ENCODE data around the gene PPP1R3A.
"Not testable (repeated sequence)": the region's sequence is repeated elsewhere in the genome, so short reads cannot be mapped to it uniquely, and the experiment has no call there.

DNA sequence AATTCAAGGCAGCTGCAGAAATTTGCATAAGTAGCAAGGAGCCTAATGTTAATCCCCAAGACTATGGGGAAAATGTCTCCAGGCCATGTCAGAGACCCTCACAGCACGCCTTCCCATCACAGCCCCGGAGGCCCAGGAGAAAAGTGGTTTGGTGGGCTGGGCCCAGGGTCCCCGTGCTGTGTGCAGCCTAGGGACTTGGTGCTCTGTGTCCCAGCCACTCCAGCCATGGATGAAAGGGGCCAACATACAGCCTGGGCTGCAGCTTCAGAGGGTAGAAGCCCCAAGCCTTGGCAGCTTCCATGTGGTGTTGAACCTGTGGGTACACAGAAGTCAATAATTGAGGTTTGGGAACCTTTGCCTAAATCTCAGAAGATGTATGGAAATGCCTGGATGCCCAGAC is 10.6 kb upstream of the PPP1R3A start:
- TF ChIP-seq, protein P1, sequence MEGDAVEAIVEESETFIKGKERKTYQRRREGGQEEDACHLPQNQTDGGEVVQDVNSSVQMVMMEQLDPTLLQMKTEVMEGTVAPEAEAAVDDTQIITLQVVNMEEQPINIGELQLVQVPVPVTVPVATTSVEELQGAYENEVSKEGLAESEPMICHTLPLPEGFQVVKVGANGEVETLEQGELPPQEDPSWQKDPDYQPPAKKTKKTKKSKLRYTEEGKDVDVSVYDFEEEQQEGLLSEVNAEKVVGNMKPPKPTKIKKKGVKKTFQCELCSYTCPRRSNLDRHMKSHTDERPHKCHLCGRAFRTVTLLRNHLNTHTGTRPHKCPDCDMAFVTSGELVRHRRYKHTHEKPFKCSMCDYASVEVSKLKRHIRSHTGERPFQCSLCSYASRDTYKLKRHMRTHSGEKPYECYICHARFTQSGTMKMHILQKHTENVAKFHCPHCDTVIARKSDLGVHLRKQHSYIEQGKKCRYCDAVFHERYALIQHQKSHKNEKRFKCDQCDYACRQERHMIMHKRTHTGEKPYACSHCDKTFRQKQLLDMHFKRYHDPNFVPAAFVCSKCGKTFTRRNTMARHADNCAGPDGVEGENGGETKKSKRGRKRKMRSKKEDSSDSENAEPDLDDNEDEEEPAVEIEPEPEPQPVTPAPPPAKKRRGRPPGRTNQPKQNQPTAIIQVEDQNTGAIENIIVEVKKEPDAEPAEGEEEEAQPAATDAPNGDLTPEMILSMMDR (IDR thresholded peaks at IDR 0.05): not testable (repeated sequence)
- not testable (repeated sequence) for TF ChIP-seq POLR2A (IDR thresholded peaks at IDR 0.05)

All from Peyer's patch (tissue), 4 donors.